Breast epithelium (tissue), 3 donors: Measurements from ENCODE around the gene PCDHA4.

ENCODE experiments used
- POLR2A ChIP-seq: fragments of 450-650 bp; IDR thresholded peaks from one replicate; pipeline ENCODE4 v1.6.1; 2016; ENCODE audit warnings: antibody characterized with exemption, mild to moderate bottlenecking, moderate library complexity
- POLR2AphosphoS5 ChIP-seq, 3 donors: sonication (generic); formaldehyde crosslinking; IDR thresholded peaks; one replicate each; pipeline ENCODE4 v1.6.1; 2017; ENCODE audit warnings: antibody characterized with exemption in 3 of 3
- TF ChIP-seq, protein P1 (sequence below), 3 donors: fragments of 450-650 bp; IDR thresholded peaks; one replicate each; pipeline ENCODE4 v1.5.1; 2016 to 2017; ENCODE audit warnings: antibody characterized with exemption in 3 of 3, mild to moderate bottlenecking in 3 of 3, moderate library complexity in 3 of 3

DNA sequence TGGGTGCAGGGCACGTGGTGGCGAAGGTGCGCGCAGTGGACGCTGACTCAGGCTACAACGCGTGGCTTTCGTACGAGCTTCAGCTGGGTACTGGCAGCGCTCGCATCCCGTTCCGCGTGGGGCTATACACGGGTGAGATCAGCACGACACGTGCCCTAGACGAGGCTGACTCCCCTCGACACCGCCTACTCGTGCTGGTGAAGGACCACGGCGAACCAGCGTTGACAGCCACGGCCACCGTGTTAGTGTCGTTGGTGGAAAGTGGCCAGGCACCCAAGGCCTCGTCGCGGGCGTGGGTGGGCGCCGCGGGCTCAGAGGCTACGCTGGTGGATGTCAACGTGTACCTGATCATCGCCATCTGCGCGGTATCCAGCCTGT, 10.2 kb upstream of the PCDHA4 start:
- TF ChIP-seq POLR2A (no peak), POLR2AphosphoS5 (IDR thresholded peaks at IDR 0.05) (no peak)
- TF ChIP-seq, protein P1, sequence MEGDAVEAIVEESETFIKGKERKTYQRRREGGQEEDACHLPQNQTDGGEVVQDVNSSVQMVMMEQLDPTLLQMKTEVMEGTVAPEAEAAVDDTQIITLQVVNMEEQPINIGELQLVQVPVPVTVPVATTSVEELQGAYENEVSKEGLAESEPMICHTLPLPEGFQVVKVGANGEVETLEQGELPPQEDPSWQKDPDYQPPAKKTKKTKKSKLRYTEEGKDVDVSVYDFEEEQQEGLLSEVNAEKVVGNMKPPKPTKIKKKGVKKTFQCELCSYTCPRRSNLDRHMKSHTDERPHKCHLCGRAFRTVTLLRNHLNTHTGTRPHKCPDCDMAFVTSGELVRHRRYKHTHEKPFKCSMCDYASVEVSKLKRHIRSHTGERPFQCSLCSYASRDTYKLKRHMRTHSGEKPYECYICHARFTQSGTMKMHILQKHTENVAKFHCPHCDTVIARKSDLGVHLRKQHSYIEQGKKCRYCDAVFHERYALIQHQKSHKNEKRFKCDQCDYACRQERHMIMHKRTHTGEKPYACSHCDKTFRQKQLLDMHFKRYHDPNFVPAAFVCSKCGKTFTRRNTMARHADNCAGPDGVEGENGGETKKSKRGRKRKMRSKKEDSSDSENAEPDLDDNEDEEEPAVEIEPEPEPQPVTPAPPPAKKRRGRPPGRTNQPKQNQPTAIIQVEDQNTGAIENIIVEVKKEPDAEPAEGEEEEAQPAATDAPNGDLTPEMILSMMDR (IDR thresholded peaks at IDR 0.05), result no peak
